BLaER1 treated with 17β-estradiol and CSF1 and Interleukin-3, amounts not matched to agents 10 nM and 100 nM (cell line): ENCODE data around the gene TOX3.

Experiments
- H3K27ac ChIP-seq, 11 experiments: shearing (Covaris generic); formaldehyde crosslinking; 2 replicates each; pipeline ENCODE4 v1.8.1; 2022
- H3K27me3 ChIP-seq, 11 experiments: shearing (Covaris generic); formaldehyde crosslinking; 2 replicates each; pipeline ENCODE4 v1.8.1; 2022
- H3K36me3 ChIP-seq, 11 experiments: shearing (Covaris generic); formaldehyde crosslinking; 2 replicates each; pipeline ENCODE4 v1.8.1; 2022
- H3K4me1 ChIP-seq, 10 experiments: shearing (Covaris generic); formaldehyde crosslinking; 2 replicates each; pipeline ENCODE4 v1.8.1; 2022
- H3K4me2 ChIP-seq, 11 experiments: shearing (Covaris generic); formaldehyde crosslinking; 2 replicates each; pipeline ENCODE4 v1.8.1; 2022
- H3K4me3 ChIP-seq, 10 experiments: shearing (Covaris generic); formaldehyde crosslinking; 2 replicates each; pipeline ENCODE4 v1.8.1; 2022
- H3K9ac ChIP-seq, 11 experiments: shearing (Covaris generic); formaldehyde crosslinking; 2 replicates each; pipeline ENCODE4 v1.8.1; 2022
- H3K9me3 ChIP-seq, 11 experiments: shearing (Covaris generic); formaldehyde crosslinking; replicated peaks in 1 of 11; 2 replicates each; pipeline ENCODE4 v1.8.1; 2022
- H4K20me1 ChIP-seq, 11 experiments: shearing (Covaris generic); formaldehyde crosslinking; 2 replicates each; pipeline ENCODE4 v1.8.1; 2022
- Cebpa-rat ChIP-seq, 11 experiments: shearing (Covaris generic); IDR thresholded peaks; 2 replicates each; pipeline ENCODE4 v1.8.1; 2022

TOX3 gene

GRCh38 chr16:52393448-52393847 is 153.5 kb downstream of the TOX3 start:
- Histone ChIP-seq H3K9me3 (0 out of 22 replicates have a peak, but pooled peaks cover 0 to 4% (median 0%) of the 10 kb centered on the region in 11 experiments), H3K36me3 (no peaks in the 10 kb centered on the region), H3K4me2 (no peak overlapping the region), H4K20me1 (no peaks in the 10 kb centered on the region), H3K9ac (no peak overlapping the region), H3K27ac (no peak overlapping the region), H3K4me1 (no peaks in the 10 kb centered on the region), H3K27me3 (no peaks in the 10 kb centered on the region), H3K4me3 (no peak overlapping the region)
- no peak for TF ChIP-seq Cebpa-rat (IDR thresholded peaks at IDR 0.05)

- TF ChIP-seq Cebpa-rat (IDR thresholded peaks at IDR 0.05), result no peak
Observed at GRCh38 chr16:52389045-52389444, 157.9 kb downstream of the TOX3 start.

More at GRCh38 chr16:52389045-52389444, 157.9 kb downstream of the TOX3 start:
- H3K4me3 ChIP-seq, result no peak overlapping the region
- H3K9me3 ChIP-seq, result no peaks in the 10 kb centered on the region
- no peak overlapping the region for H3K9ac ChIP-seq
- no peaks in the 10 kb centered on the region for H3K36me3 ChIP-seq
- H3K4me2 ChIP-seq, result no peak overlapping the region
- no peak overlapping the region for H3K27ac ChIP-seq
- H3K27me3 ChIP-seq, result no peaks in the 10 kb centered on the region
- no peaks in the 10 kb centered on the region for H3K4me1 ChIP-seq
- H4K20me1 ChIP-seq, result no peaks in the 10 kb centered on the region
